H9 (cell line): ENCODE measurements around the gene MRPL27. TPM values are rescaled to one million over a fixed set of nuclear protein-coding genes. Genes with fewer than 3 reads are reported as not detected.

ENCODE experiments used
- DNase-seq: peaks from one replicate; pipeline ENCODE4 v3.0.0-alpha.2; 2017
- H2AFZ ChIP-seq: one replicate; pipeline ENCODE4 v1.6.1; 2013; ENCODE audit warnings: mild to moderate bottlenecking, low read length, control low read depth, moderate library complexity
- H2AK5ac ChIP-seq: 2 replicates; pipeline ENCODE4 v1.6.1; 2013; ENCODE audit warnings: low read length, control low read depth, mixed read lengths; ENCODE audit not compliant: insufficient read length
- H2BK120ac ChIP-seq: one replicate; pipeline ENCODE4 v1.6.1; 2013; ENCODE audit warnings: low read depth, mild to moderate bottlenecking, low read length, control low read depth, inconsistent platforms; ENCODE audit not compliant: poor library complexity, severe bottlenecking
- H2BK12ac ChIP-seq: 2 replicates; pipeline ENCODE4 v1.6.1; 2013; ENCODE audit warnings: low read length, control low read depth, mixed read lengths, low read depth; ENCODE audit not compliant: insufficient read length
- H2BK15ac ChIP-seq: 2 replicates; pipeline ENCODE4 v1.6.1; 2013; ENCODE audit warnings: low read depth, low read length, control low read depth
- H2BK20ac ChIP-seq: one replicate; pipeline ENCODE4 v1.6.1; 2013; ENCODE audit warnings: low read depth, mild to moderate bottlenecking, low read length, control low read depth, inconsistent platforms; ENCODE audit not compliant: poor library complexity, severe bottlenecking
- H2BK5ac ChIP-seq: 2 replicates; pipeline ENCODE4 v1.6.1; 2013; ENCODE audit warnings: low read length, control low read depth, mixed read lengths; ENCODE audit not compliant: insufficient read length
- H3K14ac ChIP-seq: 2 replicates; pipeline ENCODE4 v1.6.1; 2013; ENCODE audit warnings: low read length, control low read depth; ENCODE audit not compliant: insufficient read depth
- H3K18ac ChIP-seq: 2 replicates; pipeline ENCODE4 v1.6.1; 2013; ENCODE audit warnings: low read depth, mild to moderate bottlenecking, mixed read lengths, low read length, control low read depth; ENCODE audit not compliant: insufficient read length
- H3K23ac ChIP-seq: 2 replicates; pipeline ENCODE4 v1.6.1; 2013; ENCODE audit warnings: low read length, control low read depth, mixed read lengths, low read depth; ENCODE audit not compliant: insufficient read length
- H3K23me2 ChIP-seq: 2 replicates; pipeline ENCODE4 v1.6.1; 2013; ENCODE audit warnings: low read depth, mild to moderate bottlenecking, mixed read lengths, low read length, control low read depth; ENCODE audit not compliant: insufficient read length, poor library complexity, severe bottlenecking
- H3K27ac ChIP-seq: 2 replicates; pipeline ENCODE4 v1.5.1; 2013; ENCODE audit warnings: low read length, control low read depth, mixed read lengths, low read depth; ENCODE audit not compliant: insufficient read length
- H3K27me3 ChIP-seq: 2 replicates; pipeline ENCODE4 v1.6.1; 2013; ENCODE audit warnings: low read length, control low read depth, inconsistent platforms; ENCODE audit not compliant: insufficient read depth
- H3K4ac ChIP-seq: 2 replicates; pipeline ENCODE4 v1.6.1; 2013; ENCODE audit warnings: low read depth, mild to moderate bottlenecking, control low read depth, inconsistent platforms, low read length, moderate library complexity
- H3K4me1 ChIP-seq: 2 replicates; pipeline ENCODE4 v1.6.1; 2013; ENCODE audit warnings: low read length, control low read depth, inconsistent platforms; ENCODE audit not compliant: insufficient read depth
- H3K4me2 ChIP-seq: 2 replicates; pipeline ENCODE4 v1.6.1; 2013; ENCODE audit warnings: low read length, control low read depth, mixed read lengths; ENCODE audit not compliant: insufficient read length, insufficient read depth
- H3K56ac ChIP-seq: 2 replicates; pipeline ENCODE4 v1.6.1; 2013; ENCODE audit warnings: low read depth, mild to moderate bottlenecking, mixed read lengths, low read length, control low read depth; ENCODE audit not compliant: insufficient read length
- H3K79me1 ChIP-seq: 2 replicates; pipeline ENCODE4 v1.6.1; 2013; ENCODE audit warnings: low read depth, mild to moderate bottlenecking, moderate library complexity, low read length, control low read depth, inconsistent platforms; ENCODE audit not compliant: insufficient read depth, poor library complexity, severe bottlenecking
- H3K79me2 ChIP-seq: 2 replicates; pipeline ENCODE4 v1.6.1; 2013; ENCODE audit warnings: low read length, control low read depth, inconsistent platforms; ENCODE audit not compliant: insufficient read depth
- H3K9ac ChIP-seq: 2 replicates; pipeline ENCODE4 v1.6.1; 2013; ENCODE audit warnings: low read length, control low read depth, mixed read lengths; ENCODE audit not compliant: insufficient read length; ENCODE audit errors: extremely low read depth
- H3K9me3 ChIP-seq: one replicate; pipeline ENCODE4 v1.6.1; 2013; ENCODE audit warnings: low read depth, low read length, inconsistent platforms; ENCODE audit not compliant: control insufficient read depth
- H3T11ph ChIP-seq: one replicate; pipeline ENCODE4 v1.6.1; 2013; ENCODE audit warnings: mild to moderate bottlenecking, low read length, control low read depth, inconsistent platforms
- H4K20me1 ChIP-seq: one replicate; pipeline ENCODE4 v1.6.1; 2013; ENCODE audit not compliant: control insufficient read depth, insufficient read length, insufficient read depth
- H4K5ac ChIP-seq: 2 replicates; pipeline ENCODE4 v1.6.1; 2013; ENCODE audit warnings: low read depth, mild to moderate bottlenecking, mixed read lengths, low read length, control low read depth; ENCODE audit not compliant: insufficient read length
- H4K8ac ChIP-seq: replicated peaks from 2 replicates; pipeline ENCODE4 v1.6.1; 2013; ENCODE audit warnings: low read length, control low read depth, mixed read lengths, low read depth; ENCODE audit not compliant: insufficient read length
- H4K91ac ChIP-seq: 2 replicates; pipeline ENCODE4 v1.6.1; 2013; ENCODE audit warnings: low read depth, mild to moderate bottlenecking, moderate library complexity, mixed read lengths, low read length, control low read depth; ENCODE audit not compliant: insufficient read length
- H3K27ac Mint-ChIP-seq, 3 experiments: 2 replicates in 2 of 3; 3 replicates in 1 of 3; pipeline ENCODE4 v1.8.0; 2020 to 2021; ENCODE audit warnings: mixed read lengths in 3 of 3, mild to moderate bottlenecking in 1 of 3, moderate library complexity in 1 of 3
- H3K27me3 Mint-ChIP-seq: 2 replicates; pipeline ENCODE4 v1.8.0; 2021; ENCODE audit warnings: low read depth, mild to moderate bottlenecking, moderate library complexity, mixed read lengths
- H3K36me3 Mint-ChIP-seq, 3 experiments: 2 replicates in 2 of 3; 3 replicates in 1 of 3; pipeline ENCODE4 v1.8.0; 2020 to 2021; ENCODE audit warnings: low read depth in 3 of 3, mixed read lengths in 3 of 3; ENCODE audit not compliant: insufficient read depth in 1 of 3
- H3K4me1 Mint-ChIP-seq, 2 experiments: 2 replicates each; pipeline ENCODE4 v1.8.0; 2020; ENCODE audit warnings: mixed read lengths in 2 of 2
- H3K4me3 Mint-ChIP-seq, 2 experiments: 2 replicates in 1 of 2; 3 replicates in 1 of 2; pipeline ENCODE4 v1.8.0; 2020 to 2021; ENCODE audit warnings: mild to moderate bottlenecking in 2 of 2, mixed read lengths in 2 of 2, moderate library complexity in 1 of 2
- H3K9me3 Mint-ChIP-seq, 2 experiments: 2 replicates in 1 of 2; 3 replicates in 1 of 2; pipeline ENCODE4 v1.8.0; 2020; ENCODE audit warnings: mild to moderate bottlenecking in 2 of 2, mixed read lengths in 2 of 2, moderate library complexity in 1 of 2
- WGBS: extraction: QIAGEN DNeasy Blood & Tissue Kit; methylation state at CpG from one replicate; pipeline ENCODE4 v1.1.7; 2013; ENCODE audit warnings: missing lambda C conversion rate, low lambda C conversion rate, mixed read lengths; ENCODE audit not compliant: insufficient read length; ENCODE audit errors: extremely low coverage; 5-methylcytosine and 5-hydroxymethylcytosine counted together
- total RNA-seq: library from RNA; stranded (reverse); gene quantifications from 2 replicates; pipeline ENCODE4 v1.2.1, GENCODE V29; 2021
- TF ChIP-seq, protein P1 (sequence below): fragments of 200-600 bp; sonication (generic); conservative IDR thresholded peaks from 3 replicates; pipeline ENCODE4 v1.8.0; 2021; ENCODE audit warnings: antibody characterized with exemption, mild to moderate bottlenecking

Gene MRPL27
- total RNA-seq, 1 experiment from 2014 or later: 85.9 TPM

DNA sequence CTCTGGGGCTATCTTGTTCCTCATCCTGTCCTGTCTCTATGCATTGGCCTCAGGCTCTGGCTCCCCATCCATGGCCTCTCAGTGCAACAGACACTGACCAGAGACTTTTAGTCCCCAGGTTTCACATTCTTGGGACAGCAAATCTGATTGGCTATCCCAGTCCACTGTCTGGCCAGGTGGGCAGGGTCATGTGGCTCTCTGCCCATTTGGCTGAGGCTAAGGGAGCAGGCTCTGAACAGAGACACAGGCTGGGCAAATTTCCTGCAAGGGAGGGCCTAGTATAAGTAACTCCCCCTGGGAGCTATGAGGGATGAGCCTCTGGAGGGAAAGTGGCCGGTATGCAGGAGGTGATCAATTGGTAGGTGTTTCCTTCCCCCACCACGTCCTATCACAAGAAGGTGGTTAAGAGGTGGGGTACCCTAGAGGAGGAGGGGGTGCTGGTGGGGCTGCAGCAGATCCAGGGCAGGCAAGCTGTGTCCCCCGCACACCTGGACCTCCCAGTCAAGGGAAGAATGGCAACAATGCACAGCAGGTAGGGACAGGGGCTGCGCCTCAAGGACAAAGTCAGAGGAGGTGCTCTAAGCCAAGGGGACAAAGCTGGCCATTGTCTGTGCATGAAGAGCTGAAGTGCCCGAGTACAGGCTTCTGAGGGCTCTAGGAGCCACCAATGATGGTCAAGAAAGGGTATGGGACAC lies 13.8 kb downstream of the MRPL27 start:
- Histone ChIP-seq H3K9ac (no peak overlapping the region), H2BK12ac (no peak overlapping the region), H3K9me3 (no peaks in the 10 kb centered on the region), H3K56ac (no peak overlapping the region), H3K27me3 (no peaks in the 10 kb centered on the region), H3K4me2 (no peak overlapping the region), H3K18ac (no peak overlapping the region), H4K8ac (no peak overlapping the region), H3K14ac (no peak overlapping the region), H2AFZ (no peak overlapping the region), H4K5ac (no peak overlapping the region), H3K79me1 (no peaks in the 10 kb centered on the region), H3K23me2 (no peaks in the 10 kb centered on the region), H3T11ph (no peak overlapping the region), H2BK20ac (no peak overlapping the region), H2BK120ac (no peak overlapping the region), H2AK5ac (no peak overlapping the region), H2BK15ac (no peak overlapping the region), H3K4me1 (peaks cover 2% of the 10 kb centered on the region; the same call in 1 of the 2 replicates), H3K4ac (no peak overlapping the region), H3K27ac (no peak overlapping the region), H3K23ac (no peak overlapping the region), H4K91ac (no peak overlapping the region), H2BK5ac (no peak overlapping the region), H3K79me2 (no peaks in the 10 kb centered on the region), H4K20me1 (no peaks in the 10 kb centered on the region)
- Mint-ChIP-seq H3K36me3 (peaks cover 14 to 49% (median 43%) of the 10 kb centered on the region in 3 experiments; a peak in 5 of 7 replicates), H3K4me1 (peaks cover 21 to 24% of the 10 kb centered on the region in 2 experiments), H3K27me3 (no peaks in the 10 kb centered on the region; the same call in 1 of the 2 replicates), H3K4me3 (no peak overlapping the region), H3K9me3 (no peaks in the 10 kb centered on the region), H3K27ac (peak overlapping the region in 1 of 3 experiments; percentile 72; a peak in 1 of 7 replicates)
- no peak for DNase-seq
- WGBS: no CpG with 5 or more reads among the region's 5 CpGs
- TF ChIP-seq, protein P1, sequence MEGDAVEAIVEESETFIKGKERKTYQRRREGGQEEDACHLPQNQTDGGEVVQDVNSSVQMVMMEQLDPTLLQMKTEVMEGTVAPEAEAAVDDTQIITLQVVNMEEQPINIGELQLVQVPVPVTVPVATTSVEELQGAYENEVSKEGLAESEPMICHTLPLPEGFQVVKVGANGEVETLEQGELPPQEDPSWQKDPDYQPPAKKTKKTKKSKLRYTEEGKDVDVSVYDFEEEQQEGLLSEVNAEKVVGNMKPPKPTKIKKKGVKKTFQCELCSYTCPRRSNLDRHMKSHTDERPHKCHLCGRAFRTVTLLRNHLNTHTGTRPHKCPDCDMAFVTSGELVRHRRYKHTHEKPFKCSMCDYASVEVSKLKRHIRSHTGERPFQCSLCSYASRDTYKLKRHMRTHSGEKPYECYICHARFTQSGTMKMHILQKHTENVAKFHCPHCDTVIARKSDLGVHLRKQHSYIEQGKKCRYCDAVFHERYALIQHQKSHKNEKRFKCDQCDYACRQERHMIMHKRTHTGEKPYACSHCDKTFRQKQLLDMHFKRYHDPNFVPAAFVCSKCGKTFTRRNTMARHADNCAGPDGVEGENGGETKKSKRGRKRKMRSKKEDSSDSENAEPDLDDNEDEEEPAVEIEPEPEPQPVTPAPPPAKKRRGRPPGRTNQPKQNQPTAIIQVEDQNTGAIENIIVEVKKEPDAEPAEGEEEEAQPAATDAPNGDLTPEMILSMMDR: no peak
